Gastroesophageal sphincter (tissue), 3 donors: Measurements from ENCODE around the gene ITCH.
A peak's percentile ranks its signal among the peaks of the same experiment; 100 is the strongest.

ENCODE experiments used
- CTCF ChIP-seq, 4 experiments: fragments of 200-600 bp in 2 of 4; fragments of 450-650 bp in 2 of 4; sonication (generic) in 1 of 4; IDR thresholded peaks; one replicate each; pipeline ENCODE4 v1.5.1; 2017 to 2019; ENCODE audit warnings: antibody characterized with exemption in 4 of 4, mild to moderate bottlenecking in 2 of 4, moderate library complexity in 2 of 4
- EP300 ChIP-seq: sonication (generic); formaldehyde crosslinking; IDR thresholded peaks from one replicate; pipeline ENCODE4 v1.6.1; 2017; ENCODE audit warnings: antibody characterized with exemption, mild to moderate bottlenecking
- POLR2A ChIP-seq, 2 donors: fragments of 450-650 bp; IDR thresholded peaks; one replicate each; pipeline ENCODE4 v1.6.1; 2017; ENCODE audit warnings: antibody characterized with exemption in 2 of 2, mild to moderate bottlenecking in 2 of 2, moderate library complexity in 1 of 2
- POLR2AphosphoS5 ChIP-seq: sonication (generic); formaldehyde crosslinking; IDR thresholded peaks from one replicate; pipeline ENCODE4 v1.6.1; 2017; ENCODE audit warnings: antibody characterized with exemption

DNA sequence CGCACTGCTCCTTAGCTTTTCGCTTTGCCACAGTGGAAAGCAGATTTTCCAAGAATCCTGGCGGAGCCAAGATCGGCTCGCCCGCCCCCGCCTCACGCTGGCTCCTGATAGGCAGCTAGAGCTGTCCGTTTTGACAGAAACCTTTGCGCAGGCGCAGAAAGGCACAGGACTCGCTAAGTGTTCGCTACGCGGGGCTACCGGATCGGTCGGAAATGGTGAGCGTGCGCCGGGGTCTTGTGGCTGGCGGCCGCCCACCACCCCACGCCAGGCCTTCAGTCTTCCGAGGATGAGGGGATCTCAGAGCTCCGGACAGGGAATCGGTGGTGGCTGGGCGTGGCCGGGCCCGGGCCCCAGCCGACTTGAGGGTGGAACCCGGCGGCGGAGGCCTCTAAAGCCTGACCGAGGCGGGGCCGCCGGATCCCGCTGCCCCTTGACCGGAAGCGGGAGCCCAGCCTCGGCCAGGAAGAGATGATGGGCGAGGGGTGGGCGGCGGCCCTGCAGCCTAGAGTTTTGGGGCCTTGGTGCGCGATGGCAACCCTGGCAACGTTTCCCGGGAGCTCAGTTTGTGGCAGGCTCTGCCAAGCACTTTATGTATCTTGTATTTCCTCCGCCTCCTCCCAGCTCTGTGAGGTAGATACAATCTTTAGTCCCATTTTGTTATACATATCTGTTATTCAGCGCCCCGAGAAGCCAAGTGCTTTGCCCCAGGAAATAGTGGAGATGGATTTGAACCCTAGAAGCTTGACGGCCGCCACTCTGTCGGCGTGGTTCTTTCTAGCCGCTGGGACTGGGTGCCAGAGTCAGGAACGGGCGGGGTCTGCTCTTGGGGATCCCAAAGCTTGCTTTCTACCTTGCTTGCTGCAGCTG lies 153.4 kb downstream of the ITCH start, which contains the start of gene DYNLRB1:
- peak in 1 of 4 experiments; percentile 1 for TF ChIP-seq CTCF (IDR thresholded peaks at IDR 0.05)
- TF ChIP-seq EP300: no peak
- TF ChIP-seq POLR2AphosphoS5: peak; percentile 96
- TF ChIP-seq POLR2A (IDR thresholded peaks at IDR 0.05): peak; percentile 84 to 88
